HepG2 (cell line): ENCODE results near the gene NUP153. TPM values are rescaled to one million over a fixed set of nuclear protein-coding genes. Genes with fewer than 3 reads are reported as not detected.

Experiments used
- ATAC-seq: fragments of 200-7000 bp; cut with Tn5 transposase; 3 replicates; pipeline ENCODE4 v1.9.1; 2020; ENCODE audit warnings: mild to moderate bottlenecking, moderate library complexity
- BruUV-seq: library from RNA; stranded (reverse); fragments of 400-500 nt; replicated peaks from 2 replicates; lab custom pipeline; 2021; lab: Mats Ljungman, UMichigan
- CTCF ChIA-PET: fragments of 300-600 bp; formaldehyde crosslinking; extraction: SDS; loops from one replicate; lab custom pipeline; 2021; ENCODE audit warnings: low total read pairs, inconsistent platforms, low intra/inter-chr PET ratio; lab: Yijun Ruan, JAX
- POLR2A ChIA-PET: fragments of 350-600 bp; sonication (Branson Sonifier 250); formaldehyde crosslinking; loops from one replicate; lab custom pipeline; 2020; ENCODE audit warnings: antibody characterized with exemption, inconsistent platforms; lab: Yijun Ruan, JAX
- DNase-seq: peaks from one replicate; pipeline ENCODE4 v3.0.0-alpha.2; 2015; ENCODE audit warnings: low spot score
- FAIRE-seq: peaks from 3 replicates; lab custom pipeline; 2011; peaks lifted over from hg19 to GRCh38; lab: Jason Lieb, UNC
- H2AFZ ChIP-seq: one replicate; pipeline ENCODE4 v1.6.1; 2011; ENCODE audit warnings: low read length, inconsistent platforms
- H3K27ac ChIP-seq: fragments of 300-600 bp; 3 replicates; pipeline ENCODE4 v1.8.0; 2011; ENCODE audit warnings: mixed run types, mild to moderate bottlenecking, mixed read lengths, low read length, inconsistent platforms; ENCODE audit not compliant: insufficient read depth; ENCODE audit errors: extremely low read length
- H3K27me3 ChIP-seq, 2 experiments: fragments of 200-600 bp in 1 of 2; 2 replicates in 1 of 2; 3 replicates in 1 of 2; pipeline versions ENCODE4 v1.6.0 to v1.8.0; 2011; ENCODE audit warnings: low read length in 2 of 2, mild to moderate bottlenecking in 2 of 2, moderate library complexity in 2 of 2, inconsistent platforms in 1 of 2; ENCODE audit not compliant: insufficient read depth in 2 of 2, control insufficient read depth in 1 of 2
- H3K36me3 ChIP-seq, 2 experiments: fragments of 200-600 bp in 1 of 2; replicated peaks in 1 of 2; 2 replicates in 1 of 2; 3 replicates in 1 of 2; pipeline versions ENCODE4 v1.5.1 to v1.8.0; 2011; ENCODE audit warnings: low read length in 2 of 2, inconsistent platforms in 1 of 2; ENCODE audit not compliant: insufficient read depth in 2 of 2, control insufficient read depth in 1 of 2
- H3K4me1 ChIP-seq: 2 replicates; pipeline ENCODE4 v1.5.1; 2012; ENCODE audit warnings: low read length, inconsistent platforms; ENCODE audit not compliant: insufficient read depth
- H3K4me2 ChIP-seq: 2 replicates; pipeline ENCODE4 v1.6.0; 2011; ENCODE audit warnings: low read depth, low read length, inconsistent platforms
- H3K4me3 ChIP-seq, 3 experiments: fragments of 200-600 bp in 1 of 3; sonication (generic), shearing (Covaris generic) in 1 of 3; replicated peaks in 1 of 3; 2 replicates each; pipeline ENCODE4 v1.5.1; 2011 to 2016; ENCODE audit warnings: low read length in 3 of 3, inconsistent platforms in 2 of 3, low read depth in 2 of 3, mild to moderate bottlenecking in 2 of 3, control low read depth in 1 of 3, mixed read lengths in 1 of 3; ENCODE audit not compliant: insufficient read depth in 1 of 3
- H3K79me2 ChIP-seq: one replicate; pipeline ENCODE4 v1.6.1; 2011; ENCODE audit warnings: low read length, inconsistent platforms; ENCODE audit not compliant: insufficient read depth
- H3K9ac ChIP-seq: 2 replicates; pipeline ENCODE4 v1.6.0; 2011; ENCODE audit warnings: mild to moderate bottlenecking, low read depth, low read length, inconsistent platforms; ENCODE audit not compliant: insufficient read depth
- H3K9me3 ChIP-seq: 2 replicates; pipeline ENCODE4 v1.5.1; 2012; ENCODE audit warnings: mild to moderate bottlenecking, low read length
- H4K20me1 ChIP-seq: 2 replicates; pipeline ENCODE4 v1.6.0; 2011; ENCODE audit warnings: inconsistent platforms, mild to moderate bottlenecking, low read length, moderate library complexity; ENCODE audit not compliant: insufficient read depth
- EZH2 ChIP-seq: conservative IDR thresholded peaks from 2 replicates; pipeline ENCODE4 v1.6.1; 2012; ENCODE audit warnings: mild to moderate bottlenecking, low read depth, low read length, moderate library complexity
- MIER3 ChIP-seq: IDR thresholded peaks from 2 replicates; pipeline ENCODE4 v1.6.1; 2016; ENCODE audit warnings: missing compliant biosample characterization, borderline replicate concordance
- NFRKB ChIP-seq: fragments of 450-650 bp; IDR thresholded peaks from 2 replicates; pipeline ENCODE4 v1.6.1; 2017
- SOX13 ChIP-seq, 3 experiments: fragments of 450-650 bp in 1 of 3; sonication (generic) in 1 of 3; formaldehyde crosslinking in 1 of 3; IDR thresholded peaks in 2 of 3; conservative IDR thresholded peaks in 1 of 3; 2 replicates each; pipeline versions ENCODE4 v1.5.0 to v1.6.1; 2016 to 2020; ENCODE audit warnings: antibody characterized with exemption in 1 of 3, mild to moderate bottlenecking in 1 of 3, missing compliant biosample characterization in 1 of 3, missing genetic modification reagents in 1 of 3, moderate library complexity in 1 of 3
- ZKSCAN8 ChIP-seq: IDR thresholded peaks from 2 replicates; pipeline ENCODE4 v1.6.1; 2016; ENCODE audit warnings: borderline replicate concordance, missing genetic modification reagents, missing compliant biosample characterization
- ZMYM3 ChIP-seq: sonication (generic); formaldehyde crosslinking; IDR thresholded peaks from 2 replicates; pipeline ENCODE4 v1.5.1; 2020; ENCODE audit warnings: mild to moderate bottlenecking, missing genetic modification reagents
- ZNF335 ChIP-seq: sonication (generic); formaldehyde crosslinking; IDR thresholded peaks from 2 replicates; pipeline ENCODE4 v1.4.0; 2020; ENCODE audit warnings: missing genetic modification reagents
- ZNF33B ChIP-seq: sonication (generic); formaldehyde crosslinking; IDR thresholded peaks from 2 replicates; pipeline ENCODE4 v1.5.1; 2020; ENCODE audit warnings: mild to moderate bottlenecking, missing genetic modification reagents
- WGBS: methylation state at CpG from one replicate; pipeline ENCODE4 v1.1.6; 2017; ENCODE audit warnings: low lambda C conversion rate; 5-methylcytosine and 5-hydroxymethylcytosine counted together
- in situ Hi-C: cut with HindIII; loops from 2 replicates; pipeline ENCODE4 v1.10.0; 2017; ENCODE audit warnings: low pct_unique_long_range_greater_than_20kb; ENCODE audit not compliant: extremely low pct_ligation_motif_present
- intact Hi-C: fragments of 100-400 bp; cut with micrococcal nuclease; formaldehyde crosslinking; loops from one replicate; pipeline ENCODE4 v1.10.0; 2022; ENCODE audit not compliant: unreplicated experiment
- polyA plus RNA-seq, 8 experiments: library from polyadenylated mRNA; depleted of rRNA in 3 of 8; stranded (reverse) in 7 of 8; unstranded in 1 of 8; fragments of >200 nt; fragmentation: Illumina TruSeq in 4 of 8; extraction: Trizol in 4 of 8; gene quantifications; 2 replicates each; pipeline versions ENCODE4 v1.2.1 to v1.2.3, GENCODE V29; 2011 to 2016; ENCODE audit warnings: low read depth in 4 of 8, missing spikeins in 1 of 8, mixed read lengths in 1 of 8; ENCODE audit not compliant: insufficient read depth in 1 of 8
- total RNA-seq, 5 experiments: library from RNA; depleted of rRNA; stranded (reverse); fragments of >200 nt; fragmentation: Illumina TruSeq; extraction: Trizol; gene quantifications; 2 replicates each; pipeline ENCODE4 v1.2.3, GENCODE V29; 2016; ENCODE audit warnings: low read depth in 1 of 5
- TF ChIP-seq, protein P1 (sequence below): IDR thresholded peaks from 2 replicates; pipeline ENCODE4 v1.6.1; 2016; ENCODE audit warnings: low read depth, control low read depth

Gene NUP153
- total and polyA plus RNA-seq, 2 of the 13 experiments (the other 11 are each of a cell fraction or from before 2014, with no cell fraction given): 29.8 to 55.2 TPM

DNA sequence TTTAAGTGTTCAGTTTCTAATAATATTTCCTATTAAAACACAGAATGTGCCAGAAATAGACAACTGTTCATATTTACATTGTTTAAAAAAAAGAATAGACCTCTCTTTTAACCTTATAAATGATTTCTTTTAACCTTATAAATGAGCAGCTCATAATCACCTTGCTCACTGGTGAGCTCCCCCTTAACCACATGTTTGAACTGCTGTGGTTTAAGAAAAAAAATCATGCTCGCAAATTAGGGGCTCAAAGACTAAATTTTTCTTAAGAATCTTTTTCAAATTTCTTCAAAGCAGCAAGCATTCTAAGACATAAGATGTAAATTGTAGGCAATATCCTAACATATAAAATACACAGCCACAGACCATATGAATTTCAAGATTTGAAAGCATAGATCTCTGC lies 73.8 kb downstream of the NUP153 start:
- 97% methylated on average over 1 of the region's 1 CpG for WGBS
- Histone ChIP-seq H4K20me1 (no peaks in the 10 kb centered on the region), H3K4me3 (no peak overlapping the region), H3K79me2 (no peaks in the 10 kb centered on the region), H3K9me3 (no peaks in the 10 kb centered on the region), H3K27ac (no peak overlapping the region), H3K4me1 (peaks cover 19% of the 10 kb centered on the region), H3K27me3 (no peaks in the 10 kb centered on the region), H3K36me3 (peaks cover 18 to 78% of the 10 kb centered on the region in 2 experiments), H3K4me2 (no peak overlapping the region), H2AFZ (no peak overlapping the region), H3K9ac (no peak overlapping the region)
- TF ChIP-seq ZMYM3 (CRISPR knock-in tag) (no peak), ZKSCAN8 (no peak), ZNF33B (CRISPR knock-in tag) (no peak), NFRKB (no peak), MIER3 (CRISPR knock-in tag) (no peak), EZH2 (no peak), ZNF335 (no peak), SOX13 (IDR thresholded peaks at IDR 0.05) (no peak), SOX13 (CRISPR knock-in tag; conservative IDR thresholded peaks at IDR 0.05 in 1 of 2, IDR thresholded peaks at IDR 0.05 in 1 of 2) (no peak)
- TF ChIP-seq, protein P1, sequence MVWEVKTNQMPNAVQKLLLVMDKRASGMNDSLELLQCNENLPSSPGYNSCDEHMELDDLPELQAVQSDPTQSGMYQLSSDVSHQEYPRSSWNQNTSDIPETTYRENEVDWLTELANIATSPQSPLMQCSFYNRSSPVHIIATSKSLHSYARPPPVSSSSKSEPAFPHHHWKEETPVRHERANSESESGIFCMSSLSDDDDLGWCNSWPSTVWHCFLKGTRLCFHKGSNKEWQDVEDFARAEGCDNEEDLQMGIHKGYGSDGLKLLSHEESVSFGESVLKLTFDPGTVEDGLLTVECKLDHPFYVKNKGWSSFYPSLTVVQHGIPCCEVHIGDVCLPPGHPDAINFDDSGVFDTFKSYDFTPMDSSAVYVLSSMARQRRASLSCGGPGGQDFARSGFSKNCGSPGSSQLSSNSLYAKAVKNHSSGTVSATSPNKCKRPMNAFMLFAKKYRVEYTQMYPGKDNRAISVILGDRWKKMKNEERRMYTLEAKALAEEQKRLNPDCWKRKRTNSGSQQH (CRISPR knock-in tag): no peak
- DNase-seq (no peak), FAIRE-seq (no peak), ATAC-seq (no peak)
- in situ Hi-C loops: no loop called here
- no TSS peak for BruUV-seq
- POLR2A ChIA-PET: no interaction called here
- CTCF ChIA-PET: no interaction called here
- intact Hi-C loops: no loop called here
